NB4 (cell line): ENCODE results near the gene LCN6.
A peak's percentile ranks its signal among the peaks of the same experiment; 100 is the strongest.

Experiments used
- DNase-seq: peaks from one replicate; pipeline ENCODE4 v3.0.0; 2010; ENCODE audit warnings: low read depth
- H3K4me3 ChIP-seq: one replicate; pipeline ENCODE4 v1.5.1; 2011; ENCODE audit warnings: mild to moderate bottlenecking, low read depth, low read length, moderate library complexity
- CTCF ChIP-seq: IDR thresholded peaks from one replicate; pipeline ENCODE4 v1.5.1; 2012; ENCODE audit warnings: low read depth, low read length
- MAX ChIP-seq: IDR thresholded peaks from 2 replicates; pipeline ENCODE4 v1.6.1; 2011; ENCODE audit warnings: low read depth, low read length
- MYC ChIP-seq: IDR thresholded peaks from 2 replicates; pipeline ENCODE4 v1.6.1; 2011; ENCODE audit warnings: low read depth, low read length
- POLR2A ChIP-seq: IDR thresholded peaks from 2 replicates; pipeline ENCODE4 v1.6.1; 2011; ENCODE audit warnings: mild to moderate bottlenecking; ENCODE audit not compliant: insufficient read length; ENCODE audit errors: extremely low read depth

LCN6 gene

GRCh38 chr9:136729926-136730325 lies 18.4 kb downstream of the LCN6 start:
- no peak overlapping the region for H3K4me3 ChIP-seq
- DNase-seq: no peak
- no peak for TF ChIP-seq MAX
- no peak for TF ChIP-seq POLR2A
- TF ChIP-seq MYC: no peak
- no peak for TF ChIP-seq CTCF

- TF ChIP-seq MAX: no peak
- DNase-seq: peak; percentile 51
- peak overlapping the region; percentile 67 for H3K4me3 ChIP-seq
Measured at GRCh38 chr9:136729144-136729543, 19.2 kb downstream of the LCN6 start.

GRCh38 chr9:136728548-136729123 lies 19.7 kb downstream of the LCN6 start:
- peak overlapping the region; percentile 67 for H3K4me3 ChIP-seq
- DNase-seq: peak; percentile 62
- TF ChIP-seq POLR2A (no peak), CTCF (no peak), MAX (no peak), MYC (no peak)

- peak overlapping the region; percentile 87 for H3K4me3 ChIP-seq
- peak; percentile 90 for DNase-seq
- TF ChIP-seq CTCF (peak; percentile 55), POLR2A (peak; percentile 99), MYC (peak; percentile 99), MAX (peak; percentile 95)
Measured at GRCh38 chr9:136728080-136728547, 20.2 kb downstream of the LCN6 start.

GRCh38 chr9:136726631-136727191 lies 21.6 kb downstream of the LCN6 start:
- peak overlapping the region; percentile 87 for H3K4me3 ChIP-seq
- DNase-seq: peak; percentile 68
- TF ChIP-seq CTCF: peak; percentile 30
- TF ChIP-seq MAX: no peak
- TF ChIP-seq POLR2A: no peak
- no peak for TF ChIP-seq MYC

- H3K4me3 ChIP-seq: peak overlapping the region; percentile 87
- no peak for DNase-seq
- no peak for TF ChIP-seq MAX
- TF ChIP-seq CTCF: no peak
- no peak for TF ChIP-seq MYC
Measured at GRCh38 chr9:136726118-136726517, 22.2 kb downstream of the LCN6 start.
